PC-3 (cell line): ENCODE measurements around the gene LMAN2. TPM values are rescaled to one million over a fixed set of nuclear protein-coding genes. Genes with fewer than 3 reads are reported as not detected.
A peak's percentile ranks its signal among the peaks of the same experiment; 100 is the strongest.

Experiments used
- ATAC-seq: fragments of 200-7000 bp; cut with Tn5 transposase; 2 replicates; pipeline ENCODE4 v1.9.1; 2020; ENCODE audit warnings: mild to moderate bottlenecking, moderate library complexity
- BruUV-seq: library from RNA; stranded (reverse); fragments of 400-500 nt; replicated peaks from 2 replicates; lab custom pipeline; 2021; lab: Mats Ljungman, UMichigan
- CTCF ChIA-PET: fragments of 300-600 bp; sonication (Branson Sonifier 250); formaldehyde crosslinking; loops from one replicate; lab custom pipeline; 2022; ENCODE audit warnings: antibody characterized with exemption; lab: Charles Lee
- POLR2A ChIA-PET: fragments of 300-600 bp; sonication (Branson Sonifier 250); formaldehyde crosslinking; loops from one replicate; lab custom pipeline; 2022; ENCODE audit warnings: antibody characterized with exemption; ENCODE audit not compliant: unreplicated experiment; lab: Charles Lee
- DNase-seq: peaks from one replicate; pipeline ENCODE4 v3.0.0-alpha.2; 2015
- H2AFZ ChIP-seq: fragments of 300-600 bp; sonication (generic); 2 replicates; pipeline ENCODE4 v1.6.0; 2016; ENCODE audit warnings: antibody characterized with exemption, low read length
- H3F3A ChIP-seq: fragments of 300-600 bp; sonication (generic); one replicate; pipeline ENCODE4 v1.6.0; 2017; ENCODE audit warnings: antibody characterized with exemption, low read length, control low read depth, mild to moderate bottlenecking; ENCODE audit not compliant: unreplicated experiment
- H3K27ac ChIP-seq: fragments of 300-600 bp; sonication (generic); 2 replicates; pipeline ENCODE4 v1.5.1; 2016; ENCODE audit warnings: mild to moderate bottlenecking, low read length
- H3K27me3 ChIP-seq: fragments of 300-600 bp; sonication (generic); 2 replicates; pipeline ENCODE4 v1.6.1; 2016; ENCODE audit warnings: low read length, mixed read lengths
- H3K36me3 ChIP-seq: fragments of 300-600 bp; sonication (generic); 2 replicates; pipeline ENCODE4 v1.6.1; 2016; ENCODE audit warnings: low read depth, mixed run types, low read length, mixed read lengths
- H3K4me1 ChIP-seq: fragments of 300-600 bp; sonication (generic); 2 replicates; pipeline ENCODE4 v1.5.1; 2016; ENCODE audit warnings: low read length; ENCODE audit not compliant: insufficient read depth
- H3K4me2 ChIP-seq: fragments of 300-600 bp; sonication (generic); 2 replicates; pipeline ENCODE4 v1.6.0; 2016; ENCODE audit warnings: low read length
- H3K4me3 ChIP-seq: fragments of 300-600 bp; sonication (generic); 2 replicates; pipeline ENCODE4 v1.5.1; 2016; ENCODE audit warnings: mild to moderate bottlenecking, low read length, mixed read lengths
- H3K79me2 ChIP-seq: fragments of 300-600 bp; sonication (generic); 2 replicates; pipeline ENCODE4 v1.6.1; 2017; ENCODE audit warnings: low read length, mixed read lengths
- H3K9ac ChIP-seq: fragments of 300-600 bp; sonication (generic); 2 replicates; pipeline ENCODE4 v1.6.0; 2016; ENCODE audit warnings: mild to moderate bottlenecking, low read length
- H3K9me2 ChIP-seq: fragments of 300-600 bp; sonication (generic); replicated peaks from 2 replicates; pipeline ENCODE4 v1.6.1; 2016; ENCODE audit warnings: mixed run types, low read length, mixed read lengths
- H3K9me3 ChIP-seq: fragments of 300-600 bp; sonication (generic); 2 replicates; pipeline ENCODE4 v1.6.1; 2016; ENCODE audit warnings: low read length, mixed read lengths
- H4K20me1 ChIP-seq: fragments of 300-600 bp; sonication (generic); 2 replicates; pipeline ENCODE4 v1.6.1; 2016; ENCODE audit warnings: low read length, mixed read lengths
- EZH2 ChIP-seq: fragments of 300-600 bp; sonication (generic); IDR thresholded peaks from one replicate; pipeline ENCODE4 v1.6.1; 2017; ENCODE audit warnings: antibody characterized with exemption, mild to moderate bottlenecking, low read length; ENCODE audit not compliant: unreplicated experiment
- EZH2phosphoT487 ChIP-seq: fragments of 300-600 bp; sonication (generic); IDR thresholded peaks from 2 replicates; pipeline ENCODE4 v1.6.1; 2018; ENCODE audit warnings: mild to moderate bottlenecking, antibody characterized with exemption, low read length, borderline replicate concordance
- intact Hi-C: fragments of 100-400 bp; cut with micrococcal nuclease; formaldehyde crosslinking; loops from 2 replicates; pipeline ENCODE4 v1.9.0; 2023
- total RNA-seq: library from RNA; depleted of rRNA; stranded (reverse); fragments of >200 nt; gene quantifications from 2 replicates; pipeline ENCODE4 v1.2.3, GENCODE V29; 2014
- TF ChIP-seq, protein P1 (sequence below): fragments of 300-600 bp; sonication (generic); conservative IDR thresholded peaks from 2 replicates; pipeline ENCODE4 v1.5.1; 2017; ENCODE audit warnings: antibody characterized with exemption, low read depth, mild to moderate bottlenecking, low read length

LMAN2 gene
- total RNA-seq, 1 experiment from 2014 or later: 310 TPM

- H3K4me2 ChIP-seq: peak overlapping the region; percentile 97
- H2AFZ ChIP-seq: peak overlapping the region; percentile 31; the same call in 1 of the 2 replicates
- peaks cover 47% of the 10 kb centered on the region for H3K79me2 ChIP-seq
- DNase-seq: no peak
- CTCF ChIA-PET: no interaction called here
- no peak for TF ChIP-seq EZH2
- TF ChIP-seq, protein P1, sequence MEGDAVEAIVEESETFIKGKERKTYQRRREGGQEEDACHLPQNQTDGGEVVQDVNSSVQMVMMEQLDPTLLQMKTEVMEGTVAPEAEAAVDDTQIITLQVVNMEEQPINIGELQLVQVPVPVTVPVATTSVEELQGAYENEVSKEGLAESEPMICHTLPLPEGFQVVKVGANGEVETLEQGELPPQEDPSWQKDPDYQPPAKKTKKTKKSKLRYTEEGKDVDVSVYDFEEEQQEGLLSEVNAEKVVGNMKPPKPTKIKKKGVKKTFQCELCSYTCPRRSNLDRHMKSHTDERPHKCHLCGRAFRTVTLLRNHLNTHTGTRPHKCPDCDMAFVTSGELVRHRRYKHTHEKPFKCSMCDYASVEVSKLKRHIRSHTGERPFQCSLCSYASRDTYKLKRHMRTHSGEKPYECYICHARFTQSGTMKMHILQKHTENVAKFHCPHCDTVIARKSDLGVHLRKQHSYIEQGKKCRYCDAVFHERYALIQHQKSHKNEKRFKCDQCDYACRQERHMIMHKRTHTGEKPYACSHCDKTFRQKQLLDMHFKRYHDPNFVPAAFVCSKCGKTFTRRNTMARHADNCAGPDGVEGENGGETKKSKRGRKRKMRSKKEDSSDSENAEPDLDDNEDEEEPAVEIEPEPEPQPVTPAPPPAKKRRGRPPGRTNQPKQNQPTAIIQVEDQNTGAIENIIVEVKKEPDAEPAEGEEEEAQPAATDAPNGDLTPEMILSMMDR: no peak
- no peak for TF ChIP-seq EZH2phosphoT487
- peak overlapping the region; percentile 92 for H3K27ac ChIP-seq
- H3K9me2 ChIP-seq: no peaks in the 10 kb centered on the region
- BruUV-seq: no TSS peak
- H3K9me3 ChIP-seq: no peaks in the 10 kb centered on the region
- POLR2A ChIA-PET: no interaction called here
- no peak for ATAC-seq
- H3K9ac ChIP-seq: peak overlapping the region; percentile 89
- H3K4me3 ChIP-seq: peak overlapping the region; percentile 86
- H4K20me1 ChIP-seq: peaks cover 25% of the 10 kb centered on the region
- H3K27me3 ChIP-seq: no peaks in the 10 kb centered on the region
- intact Hi-C loops: loop anchor here (5.0 kb wide), 2 partner anchors 172 to 193 kb away; partner anchors contain the start of genes NSD1 and PDLIM7
- H3F3A ChIP-seq: peaks cover 19% of the 10 kb centered on the region
- H3K4me1 ChIP-seq: peaks cover 53% of the 10 kb centered on the region
- H3K36me3 ChIP-seq: peaks cover 18% of the 10 kb centered on the region; the same call in 1 of the 2 replicates
These were observed 47.5 kb downstream of the LMAN2 start for GRCh38 chr5:177303925-177304391.

DNA sequence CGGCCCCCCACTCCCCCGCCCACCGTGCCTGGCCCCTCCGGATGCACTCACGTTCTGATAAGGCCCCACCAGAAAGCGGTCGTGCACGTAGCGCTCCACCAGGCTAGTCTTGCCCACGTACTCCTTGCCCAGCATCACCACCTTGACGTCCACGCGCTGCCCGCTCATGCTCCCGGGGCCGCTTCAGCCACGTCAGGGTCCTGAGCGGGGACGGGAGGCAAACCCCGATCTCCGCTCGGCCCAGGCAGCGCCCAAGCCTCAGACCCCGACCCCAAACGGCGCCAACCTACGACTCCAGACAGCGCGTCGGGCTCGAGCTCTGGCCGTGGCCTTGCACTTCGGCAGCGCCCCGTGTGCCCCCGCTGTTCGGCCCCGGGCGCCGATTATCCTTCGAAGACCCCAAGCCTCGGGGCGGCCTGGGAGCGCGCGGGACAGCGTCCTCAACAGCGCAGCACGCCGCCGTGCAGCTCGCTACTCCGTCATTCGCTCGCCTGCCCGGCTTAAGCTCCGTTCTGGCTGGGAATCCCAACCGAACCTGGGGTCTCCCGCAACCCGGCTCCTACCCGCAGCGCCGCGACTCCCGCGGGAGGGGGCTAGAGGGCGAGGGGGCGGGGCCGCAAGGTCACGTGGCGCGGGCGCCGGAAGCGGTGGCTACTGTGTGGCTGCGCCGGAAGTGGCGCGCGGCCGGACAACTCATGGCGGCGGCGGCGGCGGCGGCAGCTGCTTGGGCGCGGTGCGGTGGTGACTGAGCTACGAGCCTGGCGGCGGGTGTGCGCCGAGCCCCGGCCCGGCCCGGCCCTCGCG is 48.1 kb downstream of the LMAN2 start, which contains the start of the genes PRELID1 and RAB24:
Gene PRELID1, plus strand, starts transcription at position 679 of the 804 bp plus-strand sequence. CDS start 187 bp downstream, outside the sequence.
Gene RAB24, minus strand, starts transcription at position 599 of the 804 bp plus-strand sequence. Its CDS starts 431 bp downstream, at position 168.
- no peaks in the 10 kb centered on the region for H3K9me3 ChIP-seq
- BruUV-seq: TSS peak; percentile 37
- TF ChIP-seq, protein P1: peak; percentile 46
- TF ChIP-seq EZH2 (no peak), EZH2phosphoT487 (no peak)
- peaks cover 47% of the 10 kb centered on the region for H3K79me2 ChIP-seq
- H2AFZ ChIP-seq: peak within 1 kb of the TSS; percentile 93
- no peaks in the 10 kb centered on the region for H3K9me2 ChIP-seq
- POLR2A ChIA-PET: no interaction called here
- peaks cover 19% of the 10 kb centered on the region for H3F3A ChIP-seq
- peaks cover 18% of the 10 kb centered on the region; the same call in 1 of the 2 replicates for H3K36me3 ChIP-seq
- peak within 1 kb of the TSS; percentile 92 for H3K27ac ChIP-seq
- H4K20me1 ChIP-seq: peaks cover 25% of the 10 kb centered on the region
- peak within 1 kb of the TSS; percentile 97 for H3K4me2 ChIP-seq
- CTCF ChIA-PET: interaction anchor here (0.6 kb wide), 1 partner anchor 27 kb away, joined by 8 read pairs; no protein-coding TSS in a partner anchor
- peaks cover 53% of the 10 kb centered on the region for H3K4me1 ChIP-seq
- peak within 1 kb of the TSS; percentile 86 for H3K4me3 ChIP-seq
- peak; percentile 89 for DNase-seq
- peak within 1 kb of the TSS; percentile 89 for H3K9ac ChIP-seq
- intact Hi-C loops: loop anchor here (5.0 kb wide), 2 partner anchors 171 to 194 kb away; partner anchors contain the start of genes NSD1 and PDLIM7
- no peaks in the 10 kb centered on the region for H3K27me3 ChIP-seq
- ATAC-seq: peak; percentile 27
